DMS114 treated with DMSO at 0.1 percent for 48 hours (cell line): ENCODE data around the gene EHBP1.
"Not testable (repeated sequence)": the region's sequence is repeated elsewhere in the genome, so short reads cannot be mapped to it uniquely, and the experiment has no call there.

Source experiments
- DNase-seq: peaks from one replicate; lab custom pipeline; 2025; ENCODE audit not compliant: unreplicated experiment; lab: John Stamatoyannopoulos, UW

Gene EHBP1

DNA sequence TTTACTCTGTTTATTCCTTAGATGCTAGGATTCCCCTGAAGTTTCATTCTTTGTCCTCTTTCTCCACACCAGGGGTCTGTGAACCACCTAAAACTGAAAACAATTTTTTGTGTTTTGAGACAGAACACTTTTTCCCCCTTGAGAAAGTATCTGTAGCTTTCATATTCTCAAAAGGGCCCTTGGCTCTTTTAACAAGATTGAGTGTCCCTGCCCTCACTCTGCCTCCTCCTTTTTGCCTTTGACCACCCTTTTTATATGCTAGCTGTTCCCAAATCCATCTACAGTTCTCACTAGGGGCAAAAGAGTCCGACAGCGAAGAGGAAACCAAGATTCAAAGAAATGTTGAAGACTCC is 883 bp upstream of the EHBP1 start:
- no peak for DNase-seq

- DNase-seq = peak; percentile 42
Measured at GRCh38 chr2:62705859-62706720, 577 bp downstream of the EHBP1 start.

- DNase-seq = no peak
Measured at GRCh38 chr2:62706721-62707521, 1.4 kb downstream of the EHBP1 start.

GRCh38 chr2:62708751-62709150 is 3.2 kb downstream of the EHBP1 start:
- DNase-seq = no peak

GRCh38 chr2:62711832-62712494 is 6.5 kb downstream of the EHBP1 start:
- no peak for DNase-seq

GRCh38 chr2:62713196-62713595 is 7.7 kb downstream of the EHBP1 start:
- DNase-seq = not testable (repeated sequence)

GRCh38 chr2:62713837-62714236 is 8.3 kb downstream of the EHBP1 start:
- no peak for DNase-seq

DNA sequence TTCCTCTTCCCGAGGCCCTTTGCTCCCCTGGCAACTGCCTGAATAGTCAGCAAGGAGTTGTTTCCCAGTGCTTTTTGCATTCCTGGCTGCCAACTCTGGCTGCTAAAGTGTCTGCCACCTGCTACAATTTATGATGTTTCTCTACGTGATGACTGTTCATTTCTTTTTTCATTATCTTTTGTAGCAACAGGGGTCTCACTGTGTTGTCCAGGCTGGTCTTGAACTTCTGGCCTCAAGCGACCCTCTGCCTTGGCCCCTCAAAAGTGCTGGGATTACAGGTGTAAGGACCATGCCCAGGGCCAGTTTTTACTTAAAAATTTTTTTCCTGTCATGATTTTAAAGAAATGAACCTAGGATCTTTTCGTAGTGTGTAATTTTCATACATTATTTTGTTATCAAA is 11.3 kb downstream of the EHBP1 start:
- DNase-seq = no peak

DNA sequence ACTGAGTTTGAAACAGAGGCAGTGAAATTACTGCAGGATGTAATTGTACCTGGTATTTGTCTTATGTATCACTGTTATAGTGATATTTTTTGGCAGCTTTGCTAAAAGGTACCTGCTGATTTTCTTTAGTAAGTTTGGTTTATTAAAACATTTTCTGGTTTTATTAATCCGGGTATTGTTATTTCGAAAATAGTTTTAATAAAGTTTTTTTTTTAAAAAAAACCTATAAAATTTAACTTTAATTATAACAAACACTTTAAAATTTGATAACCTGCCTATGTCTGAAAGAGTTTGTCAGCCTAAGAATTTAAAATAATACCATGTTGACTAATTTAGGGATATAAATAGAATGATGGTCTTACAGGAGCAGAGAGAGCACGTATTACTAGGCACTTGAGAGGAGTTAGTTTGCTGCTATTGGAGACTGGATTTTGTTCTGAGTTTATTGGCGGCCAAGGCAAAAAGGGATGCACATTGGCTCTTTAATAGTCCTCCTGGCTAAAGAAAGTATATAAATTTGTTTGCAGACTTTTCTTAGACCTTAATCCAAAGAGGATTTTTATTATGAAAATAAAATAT is 12.1 kb downstream of the EHBP1 start:
- DNase-seq = no peak

DNA sequence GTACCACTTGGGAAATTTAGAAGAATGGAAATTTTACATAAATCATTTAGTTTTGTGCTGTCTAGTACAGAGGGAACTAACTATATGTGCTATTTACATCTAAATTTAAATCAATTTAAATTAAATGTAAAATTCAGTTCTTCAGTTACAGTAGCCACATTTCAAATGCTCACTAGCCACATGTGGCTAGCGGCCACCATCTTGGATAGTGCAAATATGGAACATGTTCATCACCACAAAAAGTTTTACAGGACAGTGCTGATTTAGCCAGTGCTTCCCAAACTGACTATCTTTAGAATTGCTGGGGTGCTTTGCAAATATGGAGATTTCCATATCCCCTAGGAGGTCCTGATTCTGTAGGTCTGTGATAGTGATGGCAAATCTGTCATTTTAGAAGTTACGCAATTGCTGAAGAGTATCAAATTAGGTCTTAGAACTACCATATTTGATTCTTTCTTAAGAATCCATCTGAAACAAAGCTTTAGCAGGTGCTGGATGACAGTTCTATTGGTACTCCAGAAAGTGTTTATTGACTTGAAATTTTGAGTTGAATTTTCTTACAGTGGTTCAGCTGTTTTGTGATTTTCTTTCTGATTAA is 12.8 kb downstream of the EHBP1 start:
- no peak for DNase-seq

DNA sequence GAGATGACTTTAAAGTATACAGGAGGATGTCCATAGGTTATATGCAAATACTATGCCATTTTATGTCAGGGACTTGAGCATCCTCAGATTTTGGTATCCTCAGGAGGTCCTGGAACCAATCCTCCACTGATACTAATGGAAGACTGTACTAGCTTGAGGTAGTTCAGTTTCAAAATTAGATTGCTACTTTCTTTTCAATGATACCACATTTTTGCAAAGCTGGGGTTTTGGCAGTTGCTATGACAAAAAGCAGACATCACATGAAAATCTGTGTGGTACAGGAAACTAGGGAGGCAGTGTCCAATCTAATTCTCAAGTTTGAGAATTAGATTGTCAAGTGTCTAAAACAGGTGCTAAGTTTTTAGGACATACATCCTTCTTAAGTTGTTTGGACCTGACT is 14.2 kb downstream of the EHBP1 start:
- DNase-seq = no peak

DNA sequence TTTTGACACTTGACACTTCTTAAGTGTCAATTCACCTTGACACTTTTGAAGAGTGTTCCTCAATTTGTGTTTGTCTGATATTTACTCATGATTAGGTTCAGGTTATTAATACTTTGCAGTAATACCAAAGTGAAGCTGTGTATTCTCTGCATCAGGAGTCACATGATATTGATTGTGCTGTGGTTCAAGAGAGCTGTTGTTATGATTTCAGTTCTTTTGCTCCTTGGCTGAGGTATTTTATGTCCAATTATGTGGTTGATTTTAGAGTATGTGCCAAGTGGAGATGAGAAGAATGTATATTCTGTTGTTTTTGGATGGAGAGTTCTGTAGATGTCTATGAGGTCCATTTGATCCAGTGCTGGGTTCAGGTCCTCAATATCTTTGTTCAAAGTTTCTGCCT is 17.2 kb downstream of the EHBP1 start:
- DNase-seq = no peak

GRCh38 chr2:62723253-62723652 is 17.7 kb downstream of the EHBP1 start:
- no peak for DNase-seq

GRCh38 chr2:62724106-62724505 is 18.6 kb downstream of the EHBP1 start:
- no peak for DNase-seq

DNA sequence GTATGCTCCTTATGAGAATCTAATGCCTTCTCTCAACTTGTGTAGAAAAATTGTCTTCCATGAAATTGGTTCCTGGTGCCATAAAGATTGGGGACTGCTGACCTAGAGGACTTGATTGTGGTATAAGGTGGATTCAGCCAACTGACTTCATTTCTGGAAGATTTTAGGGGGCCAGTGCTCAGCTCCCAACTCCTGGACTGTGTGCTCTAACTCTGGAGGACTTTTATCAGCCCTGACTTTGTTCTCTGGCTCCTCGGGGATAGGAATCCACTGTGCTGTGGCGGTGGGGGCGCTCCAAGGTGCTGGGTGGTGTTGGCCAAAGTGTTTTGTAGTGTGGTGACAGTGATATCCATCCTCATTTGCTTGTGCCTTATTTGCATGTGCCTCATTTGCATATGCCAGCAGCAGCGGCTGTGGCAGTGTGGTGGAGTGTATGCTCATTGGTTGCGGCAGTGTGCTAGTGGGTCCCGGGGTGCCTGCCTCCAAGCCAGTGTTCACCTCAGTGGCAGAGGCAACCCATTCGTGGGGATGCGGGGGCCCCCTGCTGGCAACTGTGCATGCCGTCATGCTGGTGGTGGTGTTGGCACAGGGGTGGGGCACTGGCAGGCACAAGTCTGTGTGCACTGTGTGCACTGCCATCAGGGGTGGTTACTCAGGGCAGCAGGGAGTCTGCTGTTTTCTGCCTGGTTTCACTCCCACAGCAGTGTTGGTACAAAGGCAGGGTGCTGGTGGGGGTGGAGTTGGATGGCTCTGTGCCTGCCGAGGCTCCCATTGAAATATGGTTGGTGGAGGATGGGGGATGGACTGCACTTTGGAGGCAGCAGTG is 19.6 kb downstream of the EHBP1 start:
- DNase-seq = no peak

GRCh38 chr2:62725712-62726055 is 20.2 kb downstream of the EHBP1 start:
- DNase-seq = no peak

- DNase-seq = no peak
Measured at GRCh38 chr2:62727259-62727867, 21.9 kb downstream of the EHBP1 start.

- DNase-seq = no peak
Measured at GRCh38 chr2:62727876-62728566, 22.5 kb downstream of the EHBP1 start.

DNA sequence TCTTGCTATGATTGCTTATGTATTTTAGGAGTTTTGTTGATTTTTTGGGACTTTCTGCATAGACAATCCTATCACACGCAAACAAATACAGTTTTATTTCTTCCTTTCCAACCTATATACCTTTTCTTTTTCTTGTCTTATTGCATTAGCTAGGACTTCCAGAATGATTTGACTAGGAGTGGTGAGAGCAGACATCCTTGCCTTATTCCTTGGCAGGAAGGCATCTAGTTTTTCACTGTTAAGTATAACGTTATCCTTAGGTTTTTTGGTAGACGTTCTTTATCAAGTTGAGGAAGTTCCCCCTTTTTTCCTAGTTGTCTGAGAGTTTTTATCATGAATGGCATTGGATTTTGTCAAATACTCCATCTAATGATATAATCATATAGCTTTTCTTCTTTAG is 25.8 kb downstream of the EHBP1 start:
- no peak for DNase-seq
